HTERT RPE-1 (cell line): ENCODE data around the gene CIART.

Experiments
- in situ Hi-C: fragments of 300-500 bp; cut with MboI; formaldehyde crosslinking; loops from 4 replicates; pipeline ENCODE4 v1.14.3; 2020; ENCODE audit warnings: low sequenced_read_pairs

CIART gene

GRCh38 chr1:150259758-150260669, 22.3 kb upstream of the CIART start:
- in situ Hi-C loops = no loop called here

GRCh38 chr1:150261367-150261766, 21.0 kb upstream of the CIART start:
- in situ Hi-C loops = no loop called here

- in situ Hi-C loops = no loop called here
Observed at GRCh38 chr1:150262388-150263320, 19.7 kb upstream of the CIART start.

- in situ Hi-C loops = no loop called here
Observed at GRCh38 chr1:150263549-150263948, 18.8 kb upstream of the CIART start.

- in situ Hi-C loops = no loop called here
Observed at GRCh38 chr1:150267896-150268295, 14.5 kb upstream of the CIART start.

- in situ Hi-C loops = no loop called here
Observed at GRCh38 chr1:150268340-150268704, 14.0 kb upstream of the CIART start.

GRCh38 chr1:150268705-150269403, 13.5 kb upstream of the CIART start, which contains the start of gene APH1A:
Gene APH1A (minus strand): TSS chr1:150269016. CDS start chr1:150268810, 206 bp downstream.
- in situ Hi-C loops = no loop called here

GRCh38 chr1:150269451-150269850, 12.9 kb upstream of the CIART start:
- in situ Hi-C loops = no loop called here

- in situ Hi-C loops = no loop called here
Observed at GRCh38 chr1:150271291-150271959, 10.9 kb upstream of the CIART start.

- in situ Hi-C loops = no loop called here
Observed at GRCh38 chr1:150273311-150273710, 9.0 kb upstream of the CIART start.

GRCh38 chr1:150280138-150280707, 2.1 kb upstream of the CIART start:
- in situ Hi-C loops = no loop called here

GRCh38 chr1:150281221-150281757, 1.1 kb upstream of the CIART start:
- in situ Hi-C loops = no loop called here

- in situ Hi-C loops = no loop called here
Observed at GRCh38 chr1:150282558-150282958, 204 bp downstream of the CIART start.

- in situ Hi-C loops = no loop called here
Observed at GRCh38 chr1:150283260-150283659, 906 bp downstream of the CIART start.

GRCh38 chr1:150288382-150288781, 6.0 kb downstream of the CIART start:
- in situ Hi-C loops = no loop called here

GRCh38 chr1:150288822-150289221, 6.5 kb downstream of the CIART start:
- in situ Hi-C loops = no loop called here

GRCh38 chr1:150293433-150294253, 11.3 kb downstream of the CIART start, which contains the start of gene MRPS21:
Gene MRPS21 (plus strand): TSS chr1:150293861. CDS start chr1:150294367, 506 bp downstream.
- in situ Hi-C loops = no loop called here

GRCh38 chr1:150295476-150295875, 13.1 kb downstream of the CIART start:
- in situ Hi-C loops = no loop called here

- in situ Hi-C loops = no loop called here
Observed at GRCh38 chr1:150299716-150300115, 17.4 kb downstream of the CIART start.
